HCT116 (cell line): Measurements from ENCODE around the gene DNAJC1.

Experiments used
- ATF3 ChIP-seq: IDR thresholded peaks from 2 replicates; pipeline ENCODE4 v1.6.1; 2012
- CEBPB ChIP-seq: IDR thresholded peaks from 2 replicates; pipeline ENCODE4 v1.6.1; 2012; ENCODE audit warnings: low read depth
- CTCF ChIP-seq, 3 experiments: fragments of 200-600 bp in 1 of 3; sonication (generic) in 1 of 3; IDR thresholded peaks in 2 of 3; conservative IDR thresholded peaks in 1 of 3; 2 replicates each; pipeline ENCODE4 v1.5.1; 2012 to 2017; ENCODE audit warnings: low read depth in 2 of 3, low read length in 2 of 3, antibody characterized with exemption in 1 of 3, borderline replicate concordance in 1 of 3, control low read depth in 1 of 3, mild to moderate bottlenecking in 1 of 3, mixed read lengths in 1 of 3, mixed run types in 1 of 3, moderate library complexity in 1 of 3; ENCODE audit not compliant: insufficient read depth in 1 of 3
- EZH2 ChIP-seq: fragments of 200-600 bp; sonication (generic); IDR thresholded peaks from 2 replicates; pipeline ENCODE4 v1.6.1; 2017; ENCODE audit warnings: antibody characterized with exemption, mixed run types
- JUND ChIP-seq: IDR thresholded peaks from 2 replicates; pipeline ENCODE4 v1.6.1; 2012
- MAX ChIP-seq: IDR thresholded peaks from 2 replicates; pipeline ENCODE4 v1.6.1; 2012
- POLR2AphosphoS5 ChIP-seq: IDR thresholded peaks from 2 replicates; pipeline ENCODE4 v1.6.1; 2011; ENCODE audit warnings: mild to moderate bottlenecking, low read depth, low read length, moderate library complexity
- REST ChIP-seq: IDR thresholded peaks from 2 replicates; pipeline ENCODE4 v1.6.1; 2012; ENCODE audit warnings: low read depth
- SRF ChIP-seq: IDR thresholded peaks from 2 replicates; pipeline ENCODE4 v1.6.1; 2012; ENCODE audit warnings: low read depth
- YY1 ChIP-seq: IDR thresholded peaks from 2 replicates; pipeline ENCODE4 v1.6.1; 2011; ENCODE audit warnings: low read length, low read depth, moderate library complexity, mild to moderate bottlenecking; ENCODE audit not compliant: insufficient replicate concordance; ENCODE audit errors: extremely low read depth
- ZFX ChIP-seq: fragments of 450-650 bp; IDR thresholded peaks from 2 replicates; pipeline ENCODE4 v1.6.1; 2017

- TF ChIP-seq CTCF (IDR thresholded peaks at IDR 0.05 in 2 of 3, conservative IDR thresholded peaks at IDR 0.05 in 1 of 3; ENCODE audit: borderline replicate concordance in 1 of 3, insufficient read depth in 1 of 3, low read depth in 2 of 3, low read length in 2 of 3) = no peak
- no peak for TF ChIP-seq CEBPB
- TF ChIP-seq YY1 = no peak
- TF ChIP-seq ZFX = no peak
- no peak for TF ChIP-seq EZH2
- no peak for TF ChIP-seq JUND
- TF ChIP-seq POLR2AphosphoS5 = no peak
- no peak for TF ChIP-seq MAX
- no peak for TF ChIP-seq ATF3
- TF ChIP-seq REST = no peak
- no peak for TF ChIP-seq SRF
These were observed 44.3 kb upstream of the DNAJC1 start for GRCh38 chr10:22047812-22048211.
